Hepatocyte (in vitro differentiated cells): ENCODE data around the gene ATF7IP2. TPM values are rescaled to one million over a fixed set of nuclear protein-coding genes. Genes with fewer than 3 reads are reported as not detected.
"Not testable (repeated sequence)": the region's sequence is repeated elsewhere in the genome, so short reads cannot be mapped to it uniquely, and the experiment has no call there.

Experiments used
- DNase-seq: peaks from one replicate; pipeline ENCODE4 v3.0.0-alpha.2; 2016; ENCODE audit warnings: low spot score
- H2AFZ ChIP-seq: fragments of 200-600 bp; sonication (generic); 2 replicates; pipeline ENCODE4 v1.6.0; 2016; ENCODE audit warnings: antibody characterized with exemption, mild to moderate bottlenecking
- H3K27ac ChIP-seq: fragments of 200-600 bp; sonication (generic); 2 replicates; pipeline ENCODE4 v1.5.1; 2016; ENCODE audit warnings: mild to moderate bottlenecking
- H3K27me3 ChIP-seq: fragments of 200-600 bp; sonication (generic); 2 replicates; pipeline ENCODE4 v1.6.1; 2016
- H3K36me3 ChIP-seq: fragments of 200-600 bp; sonication (generic); replicated peaks from 2 replicates; pipeline ENCODE4 v1.5.1; 2016; ENCODE audit warnings: low read depth; ENCODE audit not compliant: insufficient read depth
- H3K4me1 ChIP-seq: fragments of 200-600 bp; sonication (generic); 2 replicates; pipeline ENCODE4 v1.5.1; 2016; ENCODE audit warnings: mild to moderate bottlenecking, moderate library complexity; ENCODE audit not compliant: insufficient read depth
- H3K4me2 ChIP-seq: fragments of 200-600 bp; sonication (generic); 2 replicates; pipeline ENCODE4 v1.6.0; 2016
- H3K4me3 ChIP-seq: fragments of 200-600 bp; sonication (generic); 2 replicates; pipeline ENCODE4 v1.5.1; 2016; ENCODE audit warnings: mild to moderate bottlenecking
- H3K79me2 ChIP-seq: fragments of 200-600 bp; sonication (generic); 2 replicates; pipeline ENCODE4 v1.6.0; 2017; ENCODE audit warnings: mild to moderate bottlenecking
- H3K9me2 ChIP-seq: fragments of 200-600 bp; sonication (generic); replicated peaks from 2 replicates; pipeline ENCODE4 v1.6.0; 2017; ENCODE audit warnings: mild to moderate bottlenecking; ENCODE audit not compliant: insufficient read depth
- H3K9me3 ChIP-seq: fragments of 200-600 bp; sonication (generic); 2 replicates; pipeline ENCODE4 v1.5.1; 2016; ENCODE audit warnings: low read depth, mild to moderate bottlenecking
- H4K20me1 ChIP-seq: fragments of 200-600 bp; sonication (generic); 2 replicates; pipeline ENCODE4 v1.6.0; 2016; ENCODE audit warnings: mild to moderate bottlenecking; ENCODE audit not compliant: insufficient read depth, poor library complexity, severe bottlenecking
- CTCF ChIP-seq: fragments of 200-600 bp; sonication (generic); IDR thresholded peaks from 2 replicates; pipeline ENCODE4 v1.5.1; 2016; ENCODE audit warnings: antibody characterized with exemption, mild to moderate bottlenecking; ENCODE audit not compliant: poor library complexity
- EZH2 ChIP-seq: fragments of 200-600 bp; sonication (generic); IDR thresholded peaks from 2 replicates; pipeline ENCODE4 v1.6.1; 2016; ENCODE audit warnings: antibody characterized with exemption, mild to moderate bottlenecking, borderline replicate concordance
- EZH2phosphoT487 ChIP-seq: fragments of 200-600 bp; sonication (generic); IDR thresholded peaks from one replicate; pipeline ENCODE4 v1.6.1; 2018; ENCODE audit warnings: antibody characterized with exemption, mild to moderate bottlenecking, low read depth, moderate library complexity; ENCODE audit not compliant: unreplicated experiment, severe bottlenecking
- WGBS: methylation state at CpG from one replicate; pipeline ENCODE4 v1.1.6; 2016; ENCODE audit warnings: low lambda C conversion rate; ENCODE audit errors: missing lambda C conversion rate; 5-methylcytosine and 5-hydroxymethylcytosine counted together
- polyA plus RNA-seq: library from polyadenylated mRNA; unstranded; fragments of >200 nt; fragmentation: Nextera tagmentation; extraction: Ambion mirVana; gene quantifications from 2 replicates; pipeline ENCODE4 v1.2.1, GENCODE V29; 2016
- total RNA-seq: library from RNA; depleted of rRNA; stranded (reverse); fragments of >200 nt; gene quantifications from 2 replicates; pipeline ENCODE4 v1.2.3, GENCODE V29; 2014

The ATF7IP2 gene
- total and polyA plus RNA-seq, 2 experiments from 2014 or later: 58.3 to 68.7 TPM

GRCh38 chr16:10391339-10391738, 5.5 kb downstream of the ATF7IP2 start:
- peaks cover 98% of the 10 kb centered on the region for H3K79me2 ChIP-seq
- TF ChIP-seq CTCF: no peak
- TF ChIP-seq EZH2: no peak
- no peak for TF ChIP-seq EZH2phosphoT487
- H3K36me3 ChIP-seq: no peaks in the 10 kb centered on the region

GRCh38 chr16:10402975-10403374, 17.1 kb downstream of the ATF7IP2 start:
- no peaks in the 10 kb centered on the region for H3K9me2 ChIP-seq
- H2AFZ ChIP-seq: no peak overlapping the region
- no peaks in the 10 kb centered on the region for H3K4me1 ChIP-seq
- no peaks in the 10 kb centered on the region for H4K20me1 ChIP-seq
- TF ChIP-seq EZH2 (no peak), CTCF (no peak), EZH2phosphoT487 (no peak)
- WGBS: 88% methylated on average over 1 of the region's 1 CpG
- H3K79me2 ChIP-seq: peaks cover 100% of the 10 kb centered on the region
- H3K4me2 ChIP-seq: no peak overlapping the region
- no peak overlapping the region for H3K27ac ChIP-seq
- DNase-seq: no peak
- no peaks in the 10 kb centered on the region for H3K36me3 ChIP-seq
- no peaks in the 10 kb centered on the region for H3K9me3 ChIP-seq
- H3K27me3 ChIP-seq: no peaks in the 10 kb centered on the region
- H3K4me3 ChIP-seq: no peak overlapping the region

More at GRCh38 chr16:10391339-10391738, 5.5 kb downstream of the ATF7IP2 start:
- Histone ChIP-seq H3K4me2 (no peak overlapping the region), H3K4me1 (peaks cover 7% of the 10 kb centered on the region), H3K9me2 (no peaks in the 10 kb centered on the region), H4K20me1 (peaks cover 6% of the 10 kb centered on the region), H3K27ac (no peak overlapping the region), H3K9me3 (no peaks in the 10 kb centered on the region), H3K27me3 (no peaks in the 10 kb centered on the region), H2AFZ (no peak overlapping the region), H3K4me3 (no peak overlapping the region)
- 96% methylated on average over 3 of the region's 3 CpGs for WGBS
- no peak for DNase-seq

GRCh38 chr16:10405386-10405939, 19.6 kb downstream of the ATF7IP2 start:
- H3K4me1 ChIP-seq: no peaks in the 10 kb centered on the region
- peaks cover 98% of the 10 kb centered on the region for H3K79me2 ChIP-seq
- no peaks in the 10 kb centered on the region for H3K9me2 ChIP-seq
- no peak overlapping the region for H3K27ac ChIP-seq
- DNase-seq: no peak
- no peaks in the 10 kb centered on the region for H3K27me3 ChIP-seq
- WGBS: 63% methylated on average over 4 of the region's 4 CpGs
- TF ChIP-seq CTCF: no peak
- TF ChIP-seq EZH2: no peak
- no peak overlapping the region for H3K4me3 ChIP-seq
- H3K9me3 ChIP-seq: no peaks in the 10 kb centered on the region
- H3K36me3 ChIP-seq: no peaks in the 10 kb centered on the region
- H4K20me1 ChIP-seq: no peaks in the 10 kb centered on the region
- H3K4me2 ChIP-seq: no peak overlapping the region
- no peak overlapping the region for H2AFZ ChIP-seq

GRCh38 chr16:10408824-10409381, 23.0 kb downstream of the ATF7IP2 start:
- peaks cover 6% of the 10 kb centered on the region for H3K9me3 ChIP-seq
- no peak overlapping the region for H2AFZ ChIP-seq
- no peaks in the 10 kb centered on the region for H4K20me1 ChIP-seq
- TF ChIP-seq EZH2 (no peak), CTCF (no peak), EZH2phosphoT487 (no peak)
- 83% methylated on average over 8 of the region's 8 CpGs for WGBS
- peaks cover 3% of the 10 kb centered on the region for H3K36me3 ChIP-seq
- no peaks in the 10 kb centered on the region for H3K9me2 ChIP-seq
- H3K79me2 ChIP-seq: peaks cover 98% of the 10 kb centered on the region
- no peak for DNase-seq
- no peaks in the 10 kb centered on the region for H3K27me3 ChIP-seq
- H3K4me1 ChIP-seq: no peaks in the 10 kb centered on the region
- H3K4me2 ChIP-seq: no peak overlapping the region
- no peak overlapping the region for H3K4me3 ChIP-seq
- H3K27ac ChIP-seq: no peak overlapping the region

- not testable (repeated sequence) for H3K4me3 ChIP-seq, H3K27ac ChIP-seq, H3K4me1 ChIP-seq, H3K4me2 ChIP-seq, H3K9me3 ChIP-seq, H3K27me3 ChIP-seq, H3K9me2 ChIP-seq, H2AFZ ChIP-seq, H3K36me3 ChIP-seq, DNase-seq, H4K20me1 ChIP-seq
- peaks cover 97% of the 10 kb centered on the region for H3K79me2 ChIP-seq
Observed at GRCh38 chr16:10409713-10410112, 23.9 kb downstream of the ATF7IP2 start.
